Liver (tissue), 3 donors: ENCODE measurements around the gene MTM1.

ENCODE experiments used
- EGR1 ChIP-seq, 2 donors: IDR thresholded peaks; 2 replicates each; pipeline ENCODE4 v1.6.1; 2016 to 2018; ENCODE audit warnings: antibody characterized with exemption in 2 of 2, low read depth in 2 of 2
- FOXA1 ChIP-seq: IDR thresholded peaks from 2 replicates; pipeline ENCODE4 v1.6.1; 2016; ENCODE audit warnings: antibody characterized with exemption
- GABPA ChIP-seq, 2 donors: IDR thresholded peaks in 1 of 2; conservative IDR thresholded peaks in 1 of 2; 2 replicates each; pipeline ENCODE4 v1.6.1; 2016; ENCODE audit warnings: antibody characterized with exemption in 2 of 2, mild to moderate bottlenecking in 1 of 2, moderate library complexity in 1 of 2
- HNF4A ChIP-seq, 2 donors: conservative IDR thresholded peaks; 2 replicates each; pipeline ENCODE4 v1.6.1; 2016; ENCODE audit warnings: antibody characterized with exemption in 2 of 2, mild to moderate bottlenecking in 2 of 2
- JUND ChIP-seq, 2 donors: IDR thresholded peaks; 2 replicates each; pipeline ENCODE4 v1.6.1; 2016; ENCODE audit warnings: antibody characterized with exemption in 2 of 2
- SP1 ChIP-seq: IDR thresholded peaks from 2 replicates; pipeline ENCODE4 v1.6.1; 2018; ENCODE audit warnings: antibody characterized with exemption, mild to moderate bottlenecking
- TAF1 ChIP-seq: conservative IDR thresholded peaks from 2 replicates; pipeline ENCODE4 v1.6.1; 2016; ENCODE audit warnings: antibody characterized with exemption, mild to moderate bottlenecking
- YY1 ChIP-seq: IDR thresholded peaks from 2 replicates; pipeline ENCODE4 v1.6.1; 2016; ENCODE audit warnings: antibody characterized with exemption, mild to moderate bottlenecking
- TF ChIP-seq, protein P1 (sequence below): IDR thresholded peaks from 2 replicates; pipeline ENCODE4 v1.6.1; 2016; ENCODE audit warnings: antibody characterized with exemption, mild to moderate bottlenecking
- TF ChIP-seq, protein P2 (sequence below): fragments of 150-350 bp; IDR thresholded peaks from 2 replicates; pipeline ENCODE4 v1.5.1; 2017; ENCODE audit warnings: improper control_type of control experiment, low read depth, low read length; ENCODE audit not compliant: missing input control
- donor health status: healthy.
- donor health status: healthy.

GRCh38 chrX:150680974-150681373, 112.6 kb downstream of the MTM1 start:
- TF ChIP-seq, protein P1, sequence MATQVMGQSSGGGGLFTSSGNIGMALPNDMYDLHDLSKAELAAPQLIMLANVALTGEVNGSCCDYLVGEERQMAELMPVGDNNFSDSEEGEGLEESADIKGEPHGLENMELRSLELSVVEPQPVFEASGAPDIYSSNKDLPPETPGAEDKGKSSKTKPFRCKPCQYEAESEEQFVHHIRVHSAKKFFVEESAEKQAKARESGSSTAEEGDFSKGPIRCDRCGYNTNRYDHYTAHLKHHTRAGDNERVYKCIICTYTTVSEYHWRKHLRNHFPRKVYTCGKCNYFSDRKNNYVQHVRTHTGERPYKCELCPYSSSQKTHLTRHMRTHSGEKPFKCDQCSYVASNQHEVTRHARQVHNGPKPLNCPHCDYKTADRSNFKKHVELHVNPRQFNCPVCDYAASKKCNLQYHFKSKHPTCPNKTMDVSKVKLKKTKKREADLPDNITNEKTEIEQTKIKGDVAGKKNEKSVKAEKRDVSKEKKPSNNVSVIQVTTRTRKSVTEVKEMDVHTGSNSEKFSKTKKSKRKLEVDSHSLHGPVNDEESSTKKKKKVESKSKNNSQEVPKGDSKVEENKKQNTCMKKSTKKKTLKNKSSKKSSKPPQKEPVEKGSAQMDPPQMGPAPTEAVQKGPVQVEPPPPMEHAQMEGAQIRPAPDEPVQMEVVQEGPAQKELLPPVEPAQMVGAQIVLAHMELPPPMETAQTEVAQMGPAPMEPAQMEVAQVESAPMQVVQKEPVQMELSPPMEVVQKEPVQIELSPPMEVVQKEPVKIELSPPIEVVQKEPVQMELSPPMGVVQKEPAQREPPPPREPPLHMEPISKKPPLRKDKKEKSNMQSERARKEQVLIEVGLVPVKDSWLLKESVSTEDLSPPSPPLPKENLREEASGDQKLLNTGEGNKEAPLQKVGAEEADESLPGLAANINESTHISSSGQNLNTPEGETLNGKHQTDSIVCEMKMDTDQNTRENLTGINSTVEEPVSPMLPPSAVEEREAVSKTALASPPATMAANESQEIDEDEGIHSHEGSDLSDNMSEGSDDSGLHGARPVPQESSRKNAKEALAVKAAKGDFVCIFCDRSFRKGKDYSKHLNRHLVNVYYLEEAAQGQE = no peak
- TF ChIP-seq, protein P2, sequence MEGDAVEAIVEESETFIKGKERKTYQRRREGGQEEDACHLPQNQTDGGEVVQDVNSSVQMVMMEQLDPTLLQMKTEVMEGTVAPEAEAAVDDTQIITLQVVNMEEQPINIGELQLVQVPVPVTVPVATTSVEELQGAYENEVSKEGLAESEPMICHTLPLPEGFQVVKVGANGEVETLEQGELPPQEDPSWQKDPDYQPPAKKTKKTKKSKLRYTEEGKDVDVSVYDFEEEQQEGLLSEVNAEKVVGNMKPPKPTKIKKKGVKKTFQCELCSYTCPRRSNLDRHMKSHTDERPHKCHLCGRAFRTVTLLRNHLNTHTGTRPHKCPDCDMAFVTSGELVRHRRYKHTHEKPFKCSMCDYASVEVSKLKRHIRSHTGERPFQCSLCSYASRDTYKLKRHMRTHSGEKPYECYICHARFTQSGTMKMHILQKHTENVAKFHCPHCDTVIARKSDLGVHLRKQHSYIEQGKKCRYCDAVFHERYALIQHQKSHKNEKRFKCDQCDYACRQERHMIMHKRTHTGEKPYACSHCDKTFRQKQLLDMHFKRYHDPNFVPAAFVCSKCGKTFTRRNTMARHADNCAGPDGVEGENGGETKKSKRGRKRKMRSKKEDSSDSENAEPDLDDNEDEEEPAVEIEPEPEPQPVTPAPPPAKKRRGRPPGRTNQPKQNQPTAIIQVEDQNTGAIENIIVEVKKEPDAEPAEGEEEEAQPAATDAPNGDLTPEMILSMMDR = peak; percentile 48
- no peak for TF ChIP-seq YY1
- no peak for TF ChIP-seq TAF1
- no peak for TF ChIP-seq HNF4A (conservative IDR thresholded peaks at IDR 0.05)
- TF ChIP-seq SP1 = no peak
- no peak for TF ChIP-seq GABPA (IDR thresholded peaks at IDR 0.05 in 1 of 2, conservative IDR thresholded peaks at IDR 0.05 in 1 of 2)
- TF ChIP-seq EGR1 (IDR thresholded peaks at IDR 0.05; ENCODE audit: low read depth in 2 of 2) = no peak
- TF ChIP-seq JUND (IDR thresholded peaks at IDR 0.05) = no peak
- no peak for TF ChIP-seq FOXA1
